ENCODE data around the gene ZNF512B.
"Not testable (repeated sequence)": the region's sequence is repeated elsewhere in the genome, so short reads cannot be mapped to it uniquely, and the experiment has no call there.

ZNF512B gene

DNA sequence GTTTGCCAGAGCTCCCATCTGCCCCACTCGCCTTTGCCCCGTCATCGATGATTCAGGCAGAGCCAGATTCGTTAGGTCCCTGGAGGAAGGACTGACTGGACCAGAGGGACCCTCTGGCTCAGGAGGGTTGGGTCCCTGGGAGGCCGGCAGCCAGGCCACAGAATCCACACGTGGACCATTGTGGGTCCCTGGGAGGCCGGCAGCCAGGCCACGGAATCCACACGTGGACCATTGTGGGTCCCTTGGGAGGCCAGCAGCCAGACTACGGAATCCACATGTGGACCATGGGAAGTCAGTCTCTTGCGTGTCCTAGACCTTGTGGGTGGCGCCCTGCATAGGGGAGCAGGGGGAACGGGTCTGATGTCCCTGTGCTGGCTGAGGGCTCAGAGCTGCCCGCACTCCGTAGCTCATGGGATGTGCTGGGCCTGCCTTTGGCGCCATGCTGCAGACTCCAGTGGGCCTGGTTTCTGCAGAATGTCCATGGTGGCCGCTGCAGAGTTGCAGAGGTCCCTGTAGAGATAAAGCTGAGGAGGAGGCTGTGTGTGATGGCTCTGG is 37.0 kb downstream of the ZNF512B start:
- no peak for DNase-seq (ENCODE audit: low read depth in 2 of 2)

DNA sequence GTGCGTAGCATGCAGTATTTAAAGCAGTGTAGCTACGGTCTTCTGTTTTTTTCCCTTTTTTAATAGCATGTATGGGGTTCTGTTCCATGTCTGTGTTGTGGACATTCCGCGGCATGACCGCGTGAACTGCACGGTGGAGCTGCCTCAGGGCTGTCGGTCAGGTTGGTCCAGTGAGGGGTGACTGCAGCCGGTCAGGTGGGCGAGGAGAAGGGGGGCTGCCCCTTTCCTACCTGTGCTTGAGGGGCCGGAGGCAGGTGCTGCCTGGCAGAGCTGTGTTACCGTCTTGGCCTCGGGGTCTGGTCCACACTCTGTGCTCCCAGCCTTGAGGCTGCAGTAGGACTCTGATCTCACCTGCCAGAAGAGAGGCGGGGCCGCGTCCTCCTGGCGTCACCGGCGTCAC is 38.0 kb downstream of the ZNF512B start:
- DNase-seq (ENCODE audit: low read depth in 2 of 2) = no peak

DNA sequence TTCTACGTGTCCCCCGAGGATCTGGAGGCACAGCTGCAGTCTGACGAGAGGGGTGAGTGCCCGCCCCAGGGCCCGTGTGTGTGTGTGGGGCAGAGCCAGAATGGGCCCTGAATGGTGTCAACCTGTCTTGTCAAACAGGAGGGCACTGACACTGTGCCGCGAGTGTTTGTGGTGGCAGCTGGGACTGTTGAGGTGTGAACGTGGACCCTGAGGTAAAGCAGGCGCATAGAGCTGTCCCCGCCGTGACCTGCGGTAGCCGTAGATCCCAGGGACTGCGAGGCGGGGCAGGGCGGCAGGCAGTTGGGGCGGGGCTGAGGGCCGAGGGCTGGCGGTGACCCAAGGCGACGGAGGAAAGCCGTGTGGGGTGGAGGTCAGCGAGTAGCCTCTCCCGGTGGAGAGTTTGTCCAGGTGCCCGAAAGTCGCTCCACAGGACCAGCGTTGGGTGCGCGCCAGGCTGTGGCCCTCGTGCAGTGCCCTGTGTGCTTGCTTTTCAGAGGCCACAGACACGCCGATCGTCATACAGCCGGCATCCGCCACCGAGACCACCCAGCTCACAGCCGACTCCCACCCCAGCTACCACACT is 38.7 kb downstream of the ZNF512B start:
- no peak for DNase-seq (ENCODE audit: low read depth in 2 of 2)

DNA sequence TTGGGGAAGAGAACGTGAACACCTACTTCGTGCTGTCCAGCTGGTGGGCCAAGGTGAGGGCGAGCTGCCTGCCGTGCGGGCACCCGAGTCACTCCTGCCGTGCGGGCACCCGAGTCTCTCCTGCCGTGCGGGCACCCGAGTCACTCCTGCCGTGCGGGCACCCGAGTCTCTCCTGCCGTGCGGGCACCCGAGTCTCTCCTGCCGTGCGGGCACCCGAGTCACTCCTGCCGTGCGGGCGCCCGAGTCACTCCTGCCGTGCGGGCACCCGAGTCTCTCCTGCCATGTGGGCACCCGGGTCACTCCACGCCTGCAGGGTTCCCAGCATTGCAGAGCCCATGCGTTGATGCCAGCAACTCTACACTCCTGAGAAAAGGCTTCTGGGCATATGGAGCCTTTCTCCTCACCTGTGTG is 40.3 kb downstream of the ZNF512B start:
- not testable (repeated sequence) for DNase-seq (ENCODE audit: low read depth in 2 of 2)

DNA sequence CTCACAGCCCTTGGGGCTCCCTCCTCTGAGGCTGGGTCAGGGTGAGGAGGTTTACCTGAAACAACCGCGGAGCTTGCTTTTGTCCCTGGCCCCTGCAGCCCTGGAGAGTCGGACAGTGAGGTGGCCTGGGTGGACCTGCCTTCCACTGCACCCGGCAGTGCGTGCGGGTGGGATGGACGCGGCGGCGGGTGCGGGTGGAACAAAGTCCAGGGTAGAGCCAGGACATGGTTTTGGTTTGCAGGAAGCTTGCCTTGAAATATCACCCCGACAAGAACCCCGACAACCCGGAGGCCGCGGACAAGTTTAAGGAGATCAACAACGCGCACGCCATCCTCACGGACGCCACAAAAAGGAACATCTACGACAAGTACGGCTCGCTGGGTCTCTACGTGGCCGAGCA is 40.7 kb downstream of the ZNF512B start:
- DNase-seq (ENCODE audit: low read depth in 2 of 2) = no peak

DNA sequence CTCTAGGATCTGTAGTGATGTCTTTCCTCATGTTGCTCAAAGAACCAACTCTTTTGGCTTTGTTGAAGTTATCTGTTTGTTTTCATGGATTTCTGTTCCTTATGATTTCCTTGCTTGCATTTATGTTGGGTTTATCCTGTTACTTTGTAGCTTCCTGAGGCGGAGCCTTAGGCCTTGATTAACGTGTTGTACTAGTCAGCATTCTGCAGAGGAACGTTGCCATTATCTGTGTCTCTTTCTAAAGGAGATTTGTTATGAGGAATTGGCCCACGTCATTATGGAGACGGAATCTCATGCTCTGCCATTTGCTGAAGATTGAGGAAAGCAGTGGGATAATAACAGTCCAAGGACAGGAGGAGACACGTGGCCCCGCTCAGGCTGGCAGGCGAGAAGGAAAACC is 43.4 kb downstream of the ZNF512B start:
- no peak for DNase-seq (ENCODE audit: low read depth in 2 of 2)

DNA sequence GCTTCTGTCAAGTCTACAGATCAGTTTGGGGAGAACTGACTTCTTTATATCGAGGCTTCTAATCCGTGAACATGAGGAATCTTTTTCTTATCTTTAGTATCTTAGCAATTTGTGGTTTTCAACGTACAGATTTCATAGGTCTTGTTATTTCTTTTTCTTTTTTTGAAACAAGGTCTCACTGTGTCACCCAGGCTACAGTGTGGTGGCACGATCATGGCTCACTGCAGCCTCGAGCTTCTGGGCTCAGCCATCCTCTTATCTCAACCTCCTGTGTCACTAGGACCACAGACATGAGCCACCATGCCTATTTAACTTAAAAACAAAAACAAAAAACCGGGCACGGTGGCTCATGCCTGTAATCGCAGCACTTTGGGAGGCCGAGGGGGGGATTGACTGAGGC is 45.5 kb downstream of the ZNF512B start:
- DNase-seq (ENCODE audit: low read depth in 2 of 2) = no peak

DNA sequence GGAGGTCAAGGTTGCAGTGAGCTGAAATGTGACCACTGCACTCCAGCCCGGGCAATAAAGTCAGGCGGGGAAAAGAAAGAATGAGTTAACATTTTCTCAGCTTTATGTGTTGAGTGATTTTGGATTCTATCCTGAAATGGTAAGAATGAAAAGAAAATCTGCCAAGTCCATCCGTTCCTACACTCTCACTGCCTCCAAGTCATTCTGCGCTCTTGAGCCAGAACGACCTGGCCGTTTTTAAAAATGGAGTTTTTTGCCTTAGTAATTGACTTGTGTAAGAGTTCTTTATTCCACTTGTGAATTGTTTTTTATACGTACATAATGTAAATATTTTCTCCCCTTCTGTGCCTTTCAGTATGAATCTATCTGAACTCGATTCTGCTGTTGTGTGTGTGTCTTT is 46.1 kb downstream of the ZNF512B start:
- no peak for DNase-seq (ENCODE audit: low read depth in 2 of 2)

DNA sequence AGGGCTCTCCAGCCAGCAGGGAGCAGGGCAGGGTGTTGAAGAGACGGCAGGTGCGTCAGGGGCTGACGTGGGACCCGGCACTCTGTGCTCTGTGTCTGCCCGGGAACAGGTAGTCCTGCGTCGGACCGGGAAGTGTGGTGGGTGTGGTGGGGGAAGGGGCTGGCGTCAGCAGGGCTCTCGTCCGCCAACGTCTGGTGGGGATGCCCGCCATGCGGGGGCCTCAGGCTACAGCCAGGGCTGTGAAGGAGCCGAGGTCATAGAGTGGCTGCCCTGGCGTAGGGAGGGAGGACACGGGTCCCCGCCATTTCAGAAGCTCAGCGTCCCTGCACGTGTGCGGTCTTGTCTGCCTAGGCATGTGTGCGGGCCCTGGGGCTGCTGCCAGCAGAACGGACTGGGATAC is 49.5 kb downstream of the ZNF512B start:
- no peak for DNase-seq (ENCODE audit: low read depth in 2 of 2)

DNA sequence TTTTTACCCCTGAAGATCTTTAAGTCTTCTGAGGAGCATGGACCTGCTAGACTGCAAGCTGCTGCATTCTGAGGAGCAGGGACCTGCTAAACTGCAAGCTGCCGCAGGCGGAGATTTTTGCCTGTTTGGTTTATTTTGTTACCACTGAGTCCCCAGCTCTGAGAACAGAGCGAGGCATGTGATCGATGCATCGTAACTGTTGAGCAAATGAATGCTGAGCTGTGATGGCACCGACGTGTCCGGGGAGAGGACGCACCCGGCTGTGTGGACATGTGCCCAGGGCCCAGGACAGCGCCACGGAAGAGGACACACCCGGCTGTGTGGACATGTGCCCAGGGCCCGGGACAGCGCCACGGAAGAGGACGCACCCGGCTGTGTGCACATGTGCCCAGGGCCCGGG is 50.6 kb downstream of the ZNF512B start:
- DNase-seq (ENCODE audit: low read depth in 2 of 2) = no peak

DNA sequence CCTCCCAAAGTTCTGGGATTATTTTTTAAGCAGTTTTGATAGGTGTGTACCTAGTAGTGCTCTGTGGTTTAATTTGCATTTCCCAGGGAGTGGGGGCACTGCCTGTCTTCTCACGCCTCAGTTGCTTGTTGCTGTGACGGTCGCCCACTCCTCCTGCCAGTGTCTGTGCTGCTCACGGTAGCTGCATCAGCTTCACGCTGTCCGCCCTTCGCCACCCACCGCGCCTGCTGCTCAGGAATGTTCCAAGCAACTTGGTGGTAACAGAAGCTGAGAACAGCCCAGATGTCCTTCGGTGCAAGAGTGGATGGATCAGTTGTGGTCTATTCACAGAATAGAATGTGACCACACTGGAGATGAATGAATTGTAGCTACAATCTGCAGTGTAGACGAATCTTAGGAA is 51.9 kb downstream of the ZNF512B start:
- no peak for DNase-seq (ENCODE audit: low read depth in 2 of 2)

DNA sequence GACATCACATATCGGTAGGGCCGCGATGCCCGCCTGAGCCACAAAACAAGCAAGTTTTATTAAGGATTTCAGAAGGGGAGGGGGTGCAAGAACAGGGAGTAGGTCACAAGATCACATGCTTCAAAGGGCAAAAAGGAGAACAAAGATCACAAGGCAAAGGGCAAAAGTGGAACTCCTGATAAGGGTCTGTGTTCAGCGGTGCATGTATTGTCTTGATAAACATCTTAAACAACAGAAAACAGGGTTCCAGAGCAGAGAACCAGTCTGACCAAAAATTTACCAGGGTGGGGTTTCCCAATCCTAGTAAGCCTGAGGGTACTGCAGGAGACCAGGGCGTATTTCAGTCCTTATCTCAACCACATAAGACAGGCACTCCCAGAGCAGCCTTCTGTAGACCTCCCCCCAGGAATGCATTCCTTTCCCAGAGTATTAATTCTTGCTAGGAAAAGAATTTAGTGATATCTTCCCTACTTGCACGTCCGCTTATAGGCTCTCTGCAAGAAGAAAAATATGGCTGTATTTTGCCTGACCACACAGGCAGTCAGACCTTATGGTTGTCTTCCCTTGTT is 53.3 kb downstream of the ZNF512B start:
- not testable (repeated sequence) for DNase-seq (ENCODE audit: low read depth in 2 of 2)

DNA sequence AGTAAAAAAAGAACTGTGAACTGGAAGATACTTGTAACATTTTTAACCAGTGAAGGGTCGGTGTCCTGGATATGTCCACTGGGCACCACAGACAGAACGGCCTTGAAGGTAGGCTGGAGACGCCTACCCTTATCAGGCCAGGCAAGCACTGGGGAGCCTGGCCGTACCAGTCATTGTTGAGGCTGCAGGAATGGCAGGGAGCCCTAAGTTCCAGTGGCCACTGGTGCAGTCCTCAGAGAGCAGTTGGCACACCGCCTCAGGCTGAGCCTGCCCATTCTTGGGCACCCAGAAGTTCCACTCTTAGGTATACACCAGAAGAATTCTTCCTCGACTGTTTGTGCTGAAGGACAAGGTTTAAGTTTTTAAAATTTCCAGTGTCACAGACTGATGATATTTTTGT is 54.3 kb downstream of the ZNF512B start:
- DNase-seq (ENCODE audit: low read depth in 2 of 2) = no peak

DNA sequence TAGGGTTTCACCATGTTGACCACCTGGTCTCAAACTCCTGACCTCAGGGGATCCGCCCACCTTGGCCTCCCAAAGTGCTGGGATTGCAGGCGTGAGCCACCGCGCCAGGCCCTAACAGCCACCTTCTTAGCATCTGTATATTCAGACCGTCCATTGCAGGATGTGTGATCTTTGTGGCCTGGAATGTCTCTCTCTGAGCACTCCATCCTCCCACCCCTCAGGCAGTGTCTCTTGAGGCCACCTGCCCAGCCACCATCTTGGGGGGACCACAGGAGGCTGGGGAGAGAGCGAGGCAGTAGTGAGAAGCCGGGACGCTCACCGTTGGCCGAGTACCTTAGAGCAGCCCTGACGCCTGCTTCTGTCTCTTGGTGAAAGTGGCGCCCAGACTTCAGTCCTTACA is 56.0 kb downstream of the ZNF512B start:
- no peak for DNase-seq (ENCODE audit: low read depth in 2 of 2)

DNA sequence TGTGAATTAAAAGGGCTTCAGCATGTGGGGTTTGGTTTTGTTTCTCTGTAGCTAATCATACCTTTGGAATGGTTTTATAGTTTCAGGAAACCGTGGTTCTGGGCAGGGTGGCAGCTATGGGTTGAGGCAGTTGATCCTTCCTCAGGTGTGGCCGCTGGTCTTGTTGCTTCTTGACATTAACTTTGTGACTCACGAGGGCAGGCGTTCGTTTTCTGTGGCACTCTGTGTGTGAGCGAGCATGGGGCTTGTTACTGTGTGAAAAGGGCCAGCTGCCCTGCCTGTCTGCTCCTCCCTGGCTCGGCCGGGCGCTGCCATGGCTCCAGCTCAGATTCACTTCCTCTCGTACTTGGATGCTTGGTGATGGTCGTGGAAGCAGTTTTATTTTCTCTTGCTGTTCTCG is 58.6 kb downstream of the ZNF512B start:
- no peak for DNase-seq (ENCODE audit: low read depth in 2 of 2)

DNA sequence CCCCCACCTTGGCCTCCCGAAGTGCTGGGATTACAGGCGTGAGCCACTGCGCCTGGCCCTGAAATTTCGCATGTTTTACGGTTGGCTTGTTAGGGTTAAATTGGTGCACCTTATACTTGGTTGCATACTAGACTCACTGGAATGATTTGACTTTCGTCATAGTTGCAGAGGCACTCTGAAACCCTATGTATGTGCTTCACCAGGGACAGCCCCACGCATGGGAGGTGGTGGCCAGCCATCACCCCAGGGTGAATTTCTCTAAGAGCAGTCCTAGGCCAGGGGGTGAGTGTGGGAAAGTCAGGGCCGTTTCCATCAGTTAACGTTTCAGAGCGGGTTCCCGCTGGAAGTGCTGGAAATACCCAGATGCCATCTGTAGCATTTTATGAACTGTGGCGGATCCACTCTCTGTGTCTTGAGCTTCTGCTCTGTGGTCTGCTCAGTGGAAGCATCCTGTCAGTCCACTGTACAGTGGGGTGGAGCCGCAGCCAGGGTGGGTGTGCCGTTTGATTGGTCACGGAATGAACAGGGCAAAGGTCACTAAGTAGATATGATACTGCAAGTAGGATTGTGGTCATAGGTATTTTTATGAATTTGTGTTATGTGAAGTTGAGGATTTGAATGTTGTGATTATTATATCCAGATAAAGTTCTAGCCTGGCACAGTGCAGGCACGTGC is 61.6 kb downstream of the ZNF512B start:
- DNase-seq (ENCODE audit: low read depth in 2 of 2) = no peak

All from fibroblast of skin of left quadriceps (primary cell).